ENCODE results near the gene NXF1. TPM values are rescaled to one million over a fixed set of nuclear protein-coding genes. Genes with fewer than 3 reads are reported as not detected.
A peak's percentile ranks its signal among the peaks of the same experiment; 100 is the strongest.

NXF1 gene
- total RNA-seq, 1 experiment from 2014 or later = 69.0 TPM

GRCh38 chr11:62852523-62853188 is 47.4 kb upstream of the NXF1 start:
- Mint-ChIP-seq H3K9me3 (peaks cover 10% of the 10 kb centered on the region in 2 experiments), H3K27me3 (ENCODE audit: low read depth) (peaks cover 5% of the 10 kb centered on the region; the same call in 1 of the 2 replicates), H3K4me3 (peak overlapping the region; percentile 99), H3K36me3 (ENCODE audit: insufficient read depth in 1 of 3, low read depth in 3 of 3) (peaks cover 41 to 57% (median 43%) of the 10 kb centered on the region in 3 experiments), H3K27ac (peak overlapping the region in 2 of 3 experiments; percentile 98 to 100; a peak in 4 of 7 replicates), H3K4me1 (peaks cover 24 to 41% of the 10 kb centered on the region in 2 experiments)
- Histone ChIP-seq H2BK15ac (ENCODE audit: low read depth, low read length) (no peak overlapping the region), H3T11ph (ENCODE audit: low read length) (no peak overlapping the region), H3K9me3 (ENCODE audit: control insufficient read depth, low read depth, low read length) (no peaks in the 10 kb centered on the region), H4K5ac (ENCODE audit: insufficient read length, low read depth, low read length) (no peak overlapping the region), H2AK5ac (ENCODE audit: insufficient read length, low read length) (no peak overlapping the region), H3K18ac (ENCODE audit: insufficient read length, low read depth, low read length) (no peak overlapping the region), H2BK5ac (ENCODE audit: insufficient read length, low read length) (no peak overlapping the region), H3K79me2 (ENCODE audit: insufficient read depth, low read length) (peaks cover 41% of the 10 kb centered on the region), H3K23ac (ENCODE audit: insufficient read length, low read depth, low read length) (no peak overlapping the region), H3K9ac (ENCODE audit: extremely low read depth, insufficient read length, low read length) (peak overlapping the region; percentile 96), H3K4me1 (ENCODE audit: insufficient read depth, low read length) (no peaks in the 10 kb centered on the region; the same call in 1 of the 2 replicates), H4K20me1 (ENCODE audit: control insufficient read depth, insufficient read depth, insufficient read length) (no peaks in the 10 kb centered on the region), H3K14ac (ENCODE audit: insufficient read depth, low read length) (no peak overlapping the region), H2AFZ (ENCODE audit: low read length) (no peak overlapping the region), H3K56ac (ENCODE audit: insufficient read length, low read depth, low read length) (no peak overlapping the region), H2BK120ac (ENCODE audit: low read depth, low read length, poor library complexity, severe bottlenecking) (no peak overlapping the region), H3K27ac (ENCODE audit: insufficient read length, low read depth, low read length) (peak overlapping the region; percentile 15), H3K4me2 (ENCODE audit: insufficient read depth, insufficient read length, low read length) (peak overlapping the region; percentile 98), H3K27me3 (ENCODE audit: insufficient read depth, low read length) (no peaks in the 10 kb centered on the region), H2BK20ac (ENCODE audit: low read depth, low read length, poor library complexity, severe bottlenecking) (no peak overlapping the region), H4K8ac (replicated peaks; ENCODE audit: insufficient read length, low read depth, low read length) (no peak overlapping the region), H3K23me2 (ENCODE audit: insufficient read length, low read depth, low read length, poor library complexity, severe bottlenecking) (peaks cover 15% of the 10 kb centered on the region), H3K79me1 (ENCODE audit: insufficient read depth, low read depth, low read length, poor library complexity, severe bottlenecking) (no peaks in the 10 kb centered on the region), H3K4ac (ENCODE audit: low read depth, low read length) (no peak overlapping the region), H2BK12ac (ENCODE audit: insufficient read length, low read depth, low read length) (no peak overlapping the region), H4K91ac (ENCODE audit: insufficient read length, low read depth, low read length) (no peak overlapping the region)
- DNase-seq = no peak
- TF ChIP-seq CTCF (conservative IDR thresholded peaks at IDR 0.05) = no peak
